HG02884 (cell line): ENCODE measurements around the gene ZNF677.
"Not testable (repeated sequence)": the region's sequence is repeated elsewhere in the genome, so short reads cannot be mapped to it uniquely, and the experiment has no call there.

Source experiments
- ATAC-seq: cut with Tn5 transposase; IDR thresholded peaks from one replicate; pipeline ENCODE4 v1.9.1; 2021; ENCODE audit warnings: mild to moderate bottlenecking, moderate library complexity; ENCODE audit not compliant: unreplicated experiment

Gene ZNF677

GRCh38 chr19:53193535-53194222 is 61.0 kb downstream of the ZNF677 start:
- no peak for ATAC-seq

GRCh38 chr19:53192771-53193534 is 61.7 kb downstream of the ZNF677 start, which contains the start of gene ZNF665:
Gene ZNF665 (minus strand): TSS chr19:53193358. CDS start chr19:53182898, 10,460 bp downstream.
- ATAC-seq: no peak

GRCh38 chr19:53190253-53190652 is 64.4 kb downstream of the ZNF677 start:
- ATAC-seq: no peak

- not testable (repeated sequence) for ATAC-seq
Measured at GRCh38 chr19:53189691-53190198, 64.9 kb downstream of the ZNF677 start.
